B cell (primary cell): Measurements from ENCODE around the gene IQCM. TPM values are rescaled to one million over a fixed set of nuclear protein-coding genes. Genes with fewer than 3 reads are reported as not detected.

Experiments
- ATAC-seq: fragments of 200-7000 bp; cut with Tn5 transposase; one replicate; pipeline ENCODE4 v1.10.0; 2021; ENCODE audit warnings: low read depth, mild to moderate bottlenecking, moderate number of reproducible peaks, moderate library complexity
- CTCF ChIA-PET: fragments of 350-600 bp; sonication (Branson Sonifier 250); formaldehyde crosslinking; loops from one replicate; lab custom pipeline; 2021; ENCODE audit warnings: antibody characterized with exemption, inconsistent platforms; lab: Charles Lee
- POLR2A ChIA-PET: fragments of 350-600 bp; sonication (Branson Sonifier 250); formaldehyde crosslinking; loops from one replicate; lab custom pipeline; 2021; ENCODE audit warnings: antibody characterized with exemption; lab: Charles Lee
- DNase-seq: peaks from one replicate; pipeline ENCODE4 v3.0.0; 2013
- H2AFZ ChIP-seq: 2 replicates; pipeline ENCODE4 v1.6.1; 2012; ENCODE audit warnings: mild to moderate bottlenecking, low read depth, low read length; ENCODE audit not compliant: insufficient read depth, poor library complexity, severe bottlenecking
- H3K27ac ChIP-seq, 2 donors: 1 replicate in 1 of 2; 2 replicates in 1 of 2; pipeline ENCODE4 v1.5.1; 2012 to 2013; ENCODE audit warnings: low read length in 2 of 2, mild to moderate bottlenecking in 2 of 2, moderate library complexity in 1 of 2
- H3K27me3 ChIP-seq, 4 experiments: fragments of 200-600 bp in 1 of 4; sonication (generic) in 1 of 4; replicated peaks in 1 of 4; 1 replicate in 2 of 4; 2 replicates in 2 of 4; pipeline versions ENCODE4 v1.6.1 to v1.7.0; 2013 to 2016; ENCODE audit warnings: low read length in 3 of 4, mild to moderate bottlenecking in 2 of 4, mixed read lengths in 1 of 4, moderate library complexity in 1 of 4; ENCODE audit not compliant: insufficient read depth in 4 of 4, control insufficient read depth in 3 of 4; ENCODE audit errors: control extremely low read depth in 1 of 4
- H3K36me3 ChIP-seq, 2 experiments: replicated peaks in 1 of 2; 1 replicate in 1 of 2; 2 replicates in 1 of 2; pipeline versions ENCODE4 v1.6.1 to v1.7.1; 2013; ENCODE audit warnings: low read length in 1 of 2; ENCODE audit not compliant: insufficient read depth in 2 of 2, control insufficient read depth in 1 of 2; ENCODE audit errors: control extremely low read depth in 1 of 2, extremely low read depth in 1 of 2
- H3K4me1 ChIP-seq, 2 donors: fragments of 200-600 bp in 1 of 2; sonication (generic) in 1 of 2; 1 replicate in 1 of 2; 2 replicates in 1 of 2; pipeline versions ENCODE4 v1.5.1 to v1.6.1; 2013 to 2017; ENCODE audit warnings: low read length in 2 of 2; ENCODE audit not compliant: control insufficient read depth in 2 of 2, insufficient read depth in 2 of 2
- H3K4me2 ChIP-seq: replicated peaks from 2 replicates; pipeline ENCODE3; 2012; ENCODE audit warnings: mild to moderate bottlenecking, low read depth, low read length; ENCODE audit not compliant: poor library complexity, severe bottlenecking
- H3K4me3 ChIP-seq, 5 experiments: fragments of 200-600 bp in 1 of 5; sonication (generic) in 1 of 5; 1 replicate in 3 of 5; 2 replicates in 2 of 5; pipeline versions ENCODE4 v1.5.1 to v1.7.0; 2011 to 2016; ENCODE audit warnings: low read length in 4 of 5, mild to moderate bottlenecking in 4 of 5, low read depth in 2 of 5, control low read depth in 1 of 5, moderate library complexity in 1 of 5; ENCODE audit not compliant: insufficient read depth in 1 of 5; ENCODE audit errors: control extremely low read depth in 1 of 5, extremely low read depth in 1 of 5
- H3K79me2 ChIP-seq: fragments of 200-600 bp; sonication (generic); one replicate; pipeline ENCODE4 v1.6.0; 2016; ENCODE audit warnings: low read length; ENCODE audit not compliant: control insufficient read depth, insufficient read depth
- H3K9ac ChIP-seq: fragments of 200-600 bp; sonication (generic); 2 replicates; pipeline ENCODE4 v1.6.1; 2017; ENCODE audit warnings: mild to moderate bottlenecking, low read length, moderate library complexity
- H3K9me3 ChIP-seq, 3 donors: one replicate each; pipeline versions ENCODE4 v1.6.1 to v1.7.1; 2013; ENCODE audit warnings: low read length in 2 of 3; ENCODE audit not compliant: control insufficient read depth in 2 of 3, insufficient read depth in 1 of 3; ENCODE audit errors: control extremely low read depth in 1 of 3
- H4K20me1 ChIP-seq: 2 replicates; pipeline ENCODE4 v1.6.0; 2012; ENCODE audit warnings: mild to moderate bottlenecking, low read length; ENCODE audit not compliant: insufficient read depth, control insufficient read depth, poor library complexity, severe bottlenecking
- H3K27ac Mint-ChIP-seq: one replicate; pipeline ENCODE4 v1.8.0; 2021; ENCODE audit warnings: mixed read lengths
- H3K27me3 Mint-ChIP-seq: one replicate; pipeline ENCODE4 v1.8.0; 2021; ENCODE audit warnings: mixed read lengths
- H3K4me1 Mint-ChIP-seq: one replicate; pipeline ENCODE4 v1.8.0; 2021; ENCODE audit warnings: mixed read lengths
- H3K4me3 Mint-ChIP-seq: one replicate; pipeline ENCODE4 v1.8.0; 2021; ENCODE audit warnings: mixed read lengths
- H3K9me3 Mint-ChIP-seq: one replicate; pipeline ENCODE4 v1.8.0; 2022; ENCODE audit warnings: mixed read lengths; ENCODE audit not compliant: insufficient read depth
- CTCF ChIP-seq: fragments of 200-600 bp; IDR thresholded peaks from one replicate; pipeline ENCODE4 v1.8.0; 2022; ENCODE audit warnings: antibody characterized with exemption, mild to moderate bottlenecking
- EZH2 ChIP-seq: IDR thresholded peaks from 2 replicates; pipeline ENCODE4 v1.6.1; 2012; ENCODE audit warnings: borderline replicate concordance, low read depth, mild to moderate bottlenecking, moderate library complexity, low read length; ENCODE audit not compliant: insufficient read depth, poor library complexity, severe bottlenecking
- intact Hi-C: fragments of 100-400 bp; cut with micrococcal nuclease; formaldehyde crosslinking; loops from one replicate; pipeline ENCODE4 v1.10.0; 2022
- polyA plus RNA-seq: library from polyadenylated mRNA; depleted of rRNA; stranded (reverse); fragments of >200 nt; gene quantifications from 2 replicates; pipeline ENCODE4 v1.2.3, GENCODE V29; 2012
- total RNA-seq, 2 donors: library from RNA; stranded (reverse); fragments of 120-200 nt in 1 of 2; gene quantifications; 1 replicate in 1 of 2; 2 replicates in 1 of 2; pipeline versions ENCODE4 v1.2.3 to v1.2.4, GENCODE V29; 2013 to 2022

Gene IQCM
- total and polyA plus RNA-seq, 2 donors (not counting 1 experiment from before 2014, with no cell fraction given): not detected

- no peak overlapping the region for H2AFZ ChIP-seq
- ChIA-PET POLR2A (no interaction called here), CTCF (no interaction called here)
- no peak overlapping the region for H3K4me3 Mint-ChIP-seq
- H3K4me2 ChIP-seq: no peak overlapping the region
- H3K4me1 ChIP-seq: no peaks in the 10 kb centered on the region
- no peak for ATAC-seq
- no peaks in the 10 kb centered on the region for H3K36me3 ChIP-seq
- H3K4me1 Mint-ChIP-seq: no peaks in the 10 kb centered on the region
- no peaks in the 10 kb centered on the region for H4K20me1 ChIP-seq
- no peak overlapping the region for H3K27ac Mint-ChIP-seq
- TF ChIP-seq EZH2: no peak
- TF ChIP-seq CTCF: no peak
- intact Hi-C loops: no loop called here
- H3K27ac ChIP-seq: no peak overlapping the region
- H3K9me3 Mint-ChIP-seq: peaks cover 7% of the 10 kb centered on the region
- no peak overlapping the region for H3K9ac ChIP-seq
- DNase-seq: no peak
- H3K9me3 ChIP-seq: no peaks in the 10 kb centered on the region
- H3K27me3 ChIP-seq: no peaks in the 10 kb centered on the region
- H3K4me3 ChIP-seq: no peak overlapping the region
- H3K27me3 Mint-ChIP-seq: no peaks in the 10 kb centered on the region
- no peaks in the 10 kb centered on the region for H3K79me2 ChIP-seq
These were observed 509.1 kb downstream of the IQCM start for GRCh38 chr4:149306537-149306936.
